Fibroblast of gingiva (primary cell): ENCODE data around the gene SRRM3.
"Not testable (repeated sequence)": the region's sequence is repeated elsewhere in the genome, so short reads cannot be mapped to it uniquely, and the experiment has no call there.

ENCODE experiments used
- DNase-seq: peaks from one replicate; pipeline ENCODE4 v3.0.0-alpha.2; 2011; ENCODE audit warnings: low read depth

The SRRM3 gene

GRCh38 chr7:76189276-76189675, 12.4 kb upstream of the SRRM3 start:
- DNase-seq = no peak

GRCh38 chr7:76191783-76192240, 9.9 kb upstream of the SRRM3 start:
- no peak for DNase-seq

GRCh38 chr7:76193466-76193865, 8.2 kb upstream of the SRRM3 start:
- DNase-seq = no peak

- DNase-seq = no peak
Measured at GRCh38 chr7:76193883-76194282, 7.8 kb upstream of the SRRM3 start.

- DNase-seq = no peak
Measured at GRCh38 chr7:76196786-76197185, 4.9 kb upstream of the SRRM3 start.

GRCh38 chr7:76198202-76198601, 3.5 kb upstream of the SRRM3 start:
- no peak for DNase-seq

- no peak for DNase-seq
Measured at GRCh38 chr7:76202666-76203030, 952 bp downstream of the SRRM3 start.

GRCh38 chr7:76204147-76204546, 2.5 kb downstream of the SRRM3 start:
- DNase-seq = no peak

GRCh38 chr7:76206633-76207032, 4.9 kb downstream of the SRRM3 start:
- DNase-seq = no peak

- no peak for DNase-seq
Measured at GRCh38 chr7:76209310-76209709, 7.6 kb downstream of the SRRM3 start.

- no peak for DNase-seq
Measured at GRCh38 chr7:76211216-76211615, 9.5 kb downstream of the SRRM3 start.

GRCh38 chr7:76215349-76215748, 13.7 kb downstream of the SRRM3 start:
- DNase-seq = not testable (repeated sequence)

- no peak for DNase-seq
Measured at GRCh38 chr7:76216381-76217082, 14.8 kb downstream of the SRRM3 start.

- DNase-seq = no peak
Measured at GRCh38 chr7:76217942-76218566, 16.4 kb downstream of the SRRM3 start.

GRCh38 chr7:76220185-76221057, 18.7 kb downstream of the SRRM3 start:
- peak; percentile 48 for DNase-seq

GRCh38 chr7:76222333-76222732, 20.6 kb downstream of the SRRM3 start:
- no peak for DNase-seq

GRCh38 chr7:76222839-76223238, 21.1 kb downstream of the SRRM3 start:
- DNase-seq = no peak

- DNase-seq = no peak
Measured at GRCh38 chr7:76223286-76223972, 21.7 kb downstream of the SRRM3 start.

- no peak for DNase-seq
Measured at GRCh38 chr7:76224695-76225094, 23.0 kb downstream of the SRRM3 start.

- DNase-seq = no peak
Measured at GRCh38 chr7:76225379-76225778, 23.7 kb downstream of the SRRM3 start.

- DNase-seq = no peak
Measured at GRCh38 chr7:76225951-76226350, 24.3 kb downstream of the SRRM3 start.

GRCh38 chr7:76226878-76227423, 25.3 kb downstream of the SRRM3 start:
- not testable (repeated sequence) for DNase-seq
